GM18951 (cell line): Measurements from ENCODE around the gene L3MBTL2.
"Not testable (repeated sequence)": the region's sequence is repeated elsewhere in the genome, so short reads cannot be mapped to it uniquely, and the experiment has no call there.

ENCODE experiments used
- POLR2A ChIP-seq: IDR thresholded peaks from 4 replicates; pipeline ENCODE4 v1.6.1; 2011; ENCODE audit warnings: mild to moderate bottlenecking; ENCODE audit not compliant: insufficient read length, insufficient read depth; ENCODE audit errors: extremely low read depth
- in situ Hi-C: fragments of 300-500 bp; cut with MboI; formaldehyde crosslinking; loops from one replicate; pipeline ENCODE4 v1.12.0; 2022; ENCODE audit warnings: low sequenced_read_pairs, mixed read lengths, inconsistent platforms; ENCODE audit not compliant: unreplicated experiment

Gene L3MBTL2

DNA sequence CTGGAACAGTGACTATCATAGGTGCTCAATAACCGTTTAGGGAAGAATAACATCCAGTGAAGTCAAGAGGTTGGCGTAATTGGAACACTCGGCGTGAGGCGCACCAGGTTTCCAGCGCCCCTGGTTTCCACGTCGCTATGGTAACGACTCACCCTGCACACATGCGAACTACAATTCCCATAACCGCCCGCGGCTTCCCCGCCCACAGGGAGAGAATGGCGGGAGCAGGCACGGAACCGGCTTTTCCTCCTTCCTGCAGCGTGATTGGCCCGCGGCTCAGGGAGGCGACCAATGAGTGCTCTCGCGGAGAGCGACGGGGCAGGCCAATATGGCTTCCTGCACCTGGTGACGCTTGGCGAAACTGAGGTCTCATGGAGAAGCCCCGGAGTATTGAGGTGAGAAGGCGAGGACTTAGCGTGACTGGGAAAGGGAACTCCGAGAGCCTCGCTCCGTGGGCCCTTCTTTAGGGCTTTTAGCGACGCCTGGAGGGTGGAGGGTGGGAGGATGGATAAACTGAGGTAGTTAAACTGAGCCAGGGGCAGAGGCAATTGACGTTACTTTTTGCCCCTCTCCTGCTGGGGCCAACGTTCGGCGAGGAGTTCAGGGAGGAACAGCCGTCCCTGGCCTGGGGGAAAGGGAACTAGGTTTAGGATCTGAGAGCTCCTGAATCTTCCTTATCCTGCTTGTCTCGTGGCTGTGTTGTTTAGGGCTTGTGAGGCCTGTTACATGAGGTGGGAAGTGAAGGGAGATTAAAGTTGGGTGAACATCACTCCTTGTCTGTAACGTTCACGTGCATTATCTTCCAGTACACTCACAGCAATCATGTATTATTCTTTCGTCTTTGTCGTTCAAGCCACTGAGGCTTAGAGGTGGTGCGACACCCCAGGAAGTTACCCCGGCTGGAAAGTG, at the start of gene L3MBTL2:
Gene L3MBTL2, plus strand, starts transcription at position 321 of the 909 bp plus-strand sequence. Its CDS starts 51 bp downstream, at position 372.
- peak; percentile 84 for TF ChIP-seq POLR2A
- in situ Hi-C loops = no loop called here

- no peak for TF ChIP-seq POLR2A
- in situ Hi-C loops = no loop called here
These were observed 48.0 kb upstream of the L3MBTL2 start for GRCh38 chr22:41157083-41157482.

DNA sequence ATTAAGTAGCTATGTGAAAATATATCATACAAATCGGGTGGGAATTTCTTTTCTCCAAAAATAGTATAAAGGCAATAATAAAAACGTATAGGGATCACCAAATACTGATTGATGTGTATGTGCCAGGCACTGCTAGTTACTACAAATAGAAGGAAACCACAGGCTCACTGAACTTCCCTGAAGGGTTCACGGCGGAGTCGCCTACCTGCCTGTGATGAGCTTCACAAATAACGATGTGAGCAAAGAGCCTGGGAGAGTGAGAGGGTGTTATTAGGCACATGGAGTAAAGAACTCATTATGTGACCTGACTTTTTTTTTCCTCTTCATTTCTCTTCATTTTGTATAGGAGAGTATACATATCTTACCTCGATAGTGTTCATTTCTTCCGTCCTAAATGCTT, 36.0 kb upstream of the L3MBTL2 start:
- TF ChIP-seq POLR2A = no peak
- in situ Hi-C loops = no loop called here

GRCh38 chr22:41171996-41172395, 33.1 kb upstream of the L3MBTL2 start:
- in situ Hi-C loops = no loop called here
- no peak for TF ChIP-seq POLR2A

GRCh38 chr22:41175546-41175945, 29.6 kb upstream of the L3MBTL2 start:
- in situ Hi-C loops = no loop called here
- no peak for TF ChIP-seq POLR2A

DNA sequence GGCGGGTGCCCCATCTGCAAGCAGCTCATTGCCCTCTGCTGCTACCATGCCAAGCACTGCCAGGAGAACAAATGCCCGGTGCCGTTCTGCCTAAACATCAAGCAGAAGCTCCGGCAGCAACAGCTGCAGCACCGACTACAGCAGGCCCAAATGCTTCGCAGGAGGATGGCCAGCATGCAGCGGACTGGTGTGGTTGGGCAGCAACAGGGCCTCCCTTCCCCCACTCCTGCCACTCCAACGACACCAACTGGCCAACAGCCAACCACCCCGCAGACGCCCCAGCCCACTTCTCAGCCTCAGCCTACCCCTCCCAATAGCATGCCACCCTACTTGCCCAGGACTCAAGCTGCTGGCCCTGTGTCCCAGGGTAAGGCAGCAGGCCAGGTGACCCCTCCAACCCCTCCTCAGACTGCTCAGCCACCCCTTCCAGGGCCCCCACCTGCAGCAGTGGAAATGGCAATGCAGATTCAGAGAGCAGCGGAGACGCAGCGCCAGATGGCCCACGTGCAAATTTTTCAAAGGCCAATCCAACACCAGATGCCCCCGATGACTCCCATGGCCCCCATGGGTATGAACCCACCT, 28.0 kb upstream of the L3MBTL2 start:
- no peak for TF ChIP-seq POLR2A
- in situ Hi-C loops = no loop called here

DNA sequence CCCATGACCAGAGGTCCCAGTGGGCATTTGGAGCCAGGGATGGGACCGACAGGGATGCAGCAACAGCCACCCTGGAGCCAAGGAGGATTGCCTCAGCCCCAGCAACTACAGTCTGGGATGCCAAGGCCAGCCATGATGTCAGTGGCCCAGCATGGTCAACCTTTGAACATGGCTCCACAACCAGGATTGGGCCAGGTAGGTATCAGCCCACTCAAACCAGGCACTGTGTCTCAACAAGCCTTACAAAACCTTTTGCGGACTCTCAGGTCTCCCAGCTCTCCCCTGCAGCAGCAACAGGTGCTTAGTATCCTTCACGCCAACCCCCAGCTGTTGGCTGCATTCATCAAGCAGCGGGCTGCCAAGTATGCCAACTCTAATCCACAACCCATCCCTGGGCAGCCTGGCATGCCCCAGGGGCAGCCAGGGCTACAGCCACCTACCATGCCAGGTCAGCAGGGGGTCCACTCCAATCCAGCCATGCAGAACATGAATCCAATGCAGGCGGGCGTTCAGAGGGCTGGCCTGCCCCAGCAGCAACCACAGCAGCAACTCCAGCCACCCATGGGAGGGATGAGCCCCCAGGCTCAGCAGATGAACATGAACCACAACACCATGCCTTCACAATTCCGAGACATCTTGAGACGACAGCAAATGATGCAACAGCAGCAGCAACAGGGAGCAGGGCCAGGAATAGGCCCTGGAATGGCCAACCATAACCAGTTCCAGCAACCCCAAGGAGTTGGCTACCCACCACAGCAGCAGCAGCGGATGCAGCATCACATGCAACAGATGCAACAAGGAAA, 27.3 kb upstream of the L3MBTL2 start:
- no peak for TF ChIP-seq POLR2A

DNA sequence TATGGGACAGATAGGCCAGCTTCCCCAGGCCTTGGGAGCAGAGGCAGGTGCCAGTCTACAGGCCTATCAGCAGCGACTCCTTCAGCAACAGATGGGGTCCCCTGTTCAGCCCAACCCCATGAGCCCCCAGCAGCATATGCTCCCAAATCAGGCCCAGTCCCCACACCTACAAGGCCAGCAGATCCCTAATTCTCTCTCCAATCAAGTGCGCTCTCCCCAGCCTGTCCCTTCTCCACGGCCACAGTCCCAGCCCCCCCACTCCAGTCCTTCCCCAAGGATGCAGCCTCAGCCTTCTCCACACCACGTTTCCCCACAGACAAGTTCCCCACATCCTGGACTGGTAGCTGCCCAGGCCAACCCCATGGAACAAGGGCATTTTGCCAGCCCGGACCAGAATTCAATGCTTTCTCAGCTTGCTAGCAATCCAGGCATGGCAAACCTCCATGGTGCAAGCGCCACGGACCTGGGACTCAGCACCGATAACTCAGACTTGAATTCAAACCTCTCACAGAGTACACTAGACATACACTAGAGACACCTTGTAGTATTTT, 26.6 kb upstream of the L3MBTL2 start:
- no peak for TF ChIP-seq POLR2A
- in situ Hi-C loops = no loop called here

More for the DNA sequence above, 27.3 kb upstream of the L3MBTL2 start:
- in situ Hi-C loops = no loop called here

DNA sequence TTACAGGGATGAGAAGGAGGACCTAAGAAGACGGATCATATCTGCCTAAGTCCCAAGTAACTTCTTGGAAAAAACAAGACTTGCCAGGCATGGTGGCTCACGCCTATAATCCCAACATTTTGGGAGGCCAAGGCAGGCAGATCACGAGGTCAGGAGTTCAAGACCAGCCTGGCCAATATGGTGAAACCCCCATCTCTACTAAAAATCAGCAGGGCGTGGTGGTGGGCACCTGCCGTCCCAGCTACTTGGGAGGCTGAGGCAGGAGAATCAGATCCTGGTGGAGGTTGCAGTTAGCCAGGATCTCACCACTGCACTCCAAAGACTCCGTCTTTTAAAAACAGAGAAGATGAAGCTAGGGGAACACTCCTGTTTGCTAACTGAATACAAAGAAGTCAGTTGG, 24.8 kb upstream of the L3MBTL2 start:
- in situ Hi-C loops = not testable (repeated sequence)

DNA sequence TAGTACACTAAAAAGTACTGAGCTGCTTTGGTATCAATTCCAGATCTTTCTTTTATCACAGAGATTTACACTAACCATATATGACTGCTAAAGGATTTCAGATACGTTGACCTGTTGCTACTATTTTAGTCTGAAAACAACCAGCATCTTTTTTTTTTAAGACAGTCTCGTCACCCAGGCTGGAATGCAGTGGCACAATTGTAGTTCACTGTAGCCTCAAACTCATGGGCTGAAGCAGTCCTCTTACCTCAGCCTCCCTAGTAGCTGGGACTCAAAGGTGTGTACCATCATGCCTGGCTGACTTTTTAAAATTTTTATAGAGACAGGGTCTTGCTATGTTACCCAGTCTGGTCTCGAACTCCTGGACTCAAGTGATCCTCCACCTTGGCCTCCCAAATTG, 24.2 kb upstream of the L3MBTL2 start:
- TF ChIP-seq POLR2A = no peak
- in situ Hi-C loops = no loop called here

DNA sequence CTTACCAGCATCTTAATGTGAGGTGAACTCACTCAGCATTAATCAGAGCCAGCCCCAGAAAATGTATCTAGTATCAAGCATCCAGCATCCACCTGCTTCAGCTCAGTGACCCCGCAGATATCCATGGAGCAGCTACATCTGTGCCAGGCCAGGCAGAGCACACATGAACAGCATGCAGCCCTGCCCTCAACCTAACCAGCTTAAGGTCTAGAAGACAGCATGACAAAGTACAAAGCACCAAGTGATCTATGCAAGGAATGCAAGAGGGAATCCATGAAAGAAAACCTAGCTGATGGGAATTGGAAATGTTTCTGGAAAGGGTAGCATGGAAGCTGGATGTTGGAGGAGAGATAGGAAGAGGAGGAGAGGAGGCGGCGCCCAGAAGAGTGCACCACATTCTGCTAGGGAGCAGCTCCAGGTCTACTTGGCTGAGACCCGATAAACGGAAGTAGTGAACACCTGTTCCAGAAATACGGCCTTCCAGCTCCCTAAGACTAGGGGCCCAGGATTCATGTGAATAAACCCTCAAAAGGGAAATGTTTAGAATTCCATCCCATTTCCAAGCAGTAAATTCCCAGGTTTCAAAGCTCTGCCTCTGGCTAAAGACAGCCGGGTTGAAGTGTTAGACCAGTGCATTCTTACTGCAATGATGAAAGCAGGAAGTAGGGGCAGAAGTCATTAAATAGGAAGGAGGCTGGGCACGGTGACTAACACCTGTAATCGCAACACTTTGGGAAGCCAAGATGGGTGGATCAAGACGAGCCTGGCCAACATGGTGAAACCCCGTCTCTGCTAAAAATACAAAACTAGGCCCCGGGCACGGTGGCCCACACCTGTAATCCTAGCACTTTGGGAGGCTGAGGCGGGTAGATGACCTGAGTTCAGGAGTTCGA, 23.5 kb upstream of the L3MBTL2 start:
- no peak for TF ChIP-seq POLR2A
- in situ Hi-C loops = no loop called here

DNA sequence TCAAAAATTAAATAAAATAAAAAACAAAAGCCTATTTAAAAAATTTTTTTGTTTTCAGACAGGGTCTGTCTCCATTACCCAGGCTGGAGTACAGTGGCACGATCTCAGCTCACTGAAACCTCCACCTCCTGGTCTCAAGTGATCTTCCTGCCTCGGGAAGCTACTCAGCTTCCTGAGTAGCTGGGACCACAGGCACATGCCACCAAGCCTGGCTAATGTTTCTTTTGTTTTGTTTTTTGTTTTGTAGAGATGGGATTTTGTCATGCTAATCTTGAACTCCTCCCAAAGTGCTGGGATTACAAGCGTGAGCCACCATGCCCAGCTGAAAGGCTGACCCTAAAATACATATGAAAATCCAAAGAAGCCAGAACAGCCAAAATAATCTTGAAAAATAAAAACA, 20.4 kb upstream of the L3MBTL2 start:
- TF ChIP-seq POLR2A = no peak
- in situ Hi-C loops = no loop called here
